SKM-1 treated with dmso at 0.1 percent for 144 hours (cell line): ENCODE data around the gene NUP58.

Experiments used
- DNase-seq: peaks from one replicate; lab custom pipeline; 2025; ENCODE audit not compliant: unreplicated experiment; lab: John Stamatoyannopoulos, UW

NUP58 gene, protein sequence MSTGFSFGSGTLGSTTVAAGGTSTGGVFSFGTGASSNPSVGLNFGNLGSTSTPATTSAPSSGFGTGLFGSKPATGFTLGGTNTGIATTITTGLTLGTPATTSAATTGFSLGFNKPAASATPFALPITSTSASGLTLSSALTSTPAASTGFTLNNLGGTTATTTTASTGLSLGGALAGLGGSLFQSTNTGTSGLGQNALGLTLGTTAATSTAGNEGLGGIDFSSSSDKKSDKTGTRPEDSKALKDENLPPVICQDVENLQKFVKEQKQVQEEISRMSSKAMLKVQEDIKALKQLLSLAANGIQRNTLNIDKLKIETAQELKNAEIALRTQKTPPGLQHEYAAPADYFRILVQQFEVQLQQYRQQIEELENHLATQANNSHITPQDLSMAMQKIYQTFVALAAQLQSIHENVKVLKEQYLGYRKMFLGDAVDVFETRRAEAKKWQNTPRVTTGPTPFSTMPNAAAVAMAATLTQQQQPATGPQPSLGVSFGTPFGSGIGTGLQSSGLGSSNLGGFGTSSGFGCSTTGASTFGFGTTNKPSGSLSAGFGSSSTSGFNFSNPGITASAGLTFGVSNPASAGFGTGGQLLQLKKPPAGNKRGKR

DNA sequence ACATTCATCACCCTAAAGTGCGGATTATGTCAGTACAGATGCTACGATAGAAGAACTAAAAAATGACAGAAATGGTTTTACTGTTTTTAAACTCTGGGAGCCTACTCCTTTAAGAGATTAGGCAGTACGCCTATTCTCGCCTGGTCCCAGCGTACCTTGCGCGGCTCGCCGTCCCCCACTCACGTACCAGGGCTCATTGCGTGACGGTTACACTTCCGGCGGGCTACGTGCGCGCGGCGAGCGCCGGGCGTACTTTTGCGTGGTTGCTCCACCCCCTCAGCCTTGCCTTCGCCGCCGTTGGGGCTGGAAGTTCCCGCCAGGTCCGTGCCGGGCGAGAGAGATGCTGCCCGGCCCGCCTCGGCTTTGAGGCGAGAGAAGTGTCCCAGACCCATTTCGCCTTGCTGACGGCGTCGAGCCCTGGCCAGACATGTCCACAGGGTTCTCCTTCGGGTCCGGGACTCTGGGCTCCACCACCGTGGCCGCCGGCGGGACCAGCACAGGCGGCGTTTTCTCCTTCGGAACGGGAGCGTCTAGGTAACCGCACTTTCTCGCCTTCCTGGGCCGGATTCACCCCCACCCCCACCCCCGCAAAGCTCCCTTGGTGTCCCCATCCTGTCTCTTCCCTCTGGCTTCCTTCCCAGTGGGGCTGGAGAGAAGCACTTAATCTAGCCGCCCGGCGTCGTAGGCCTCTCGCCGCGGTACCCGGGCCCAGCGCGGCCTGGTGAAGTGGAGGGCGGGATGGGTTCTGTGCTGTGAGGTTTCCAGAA is at the start of gene NUP58:
Gene NUP58, plus strand, starts transcription at position 279 of the 767 bp plus-strand sequence. Its CDS starts 149 bp downstream, at position 428.
- peak; percentile 93 for DNase-seq

DNA sequence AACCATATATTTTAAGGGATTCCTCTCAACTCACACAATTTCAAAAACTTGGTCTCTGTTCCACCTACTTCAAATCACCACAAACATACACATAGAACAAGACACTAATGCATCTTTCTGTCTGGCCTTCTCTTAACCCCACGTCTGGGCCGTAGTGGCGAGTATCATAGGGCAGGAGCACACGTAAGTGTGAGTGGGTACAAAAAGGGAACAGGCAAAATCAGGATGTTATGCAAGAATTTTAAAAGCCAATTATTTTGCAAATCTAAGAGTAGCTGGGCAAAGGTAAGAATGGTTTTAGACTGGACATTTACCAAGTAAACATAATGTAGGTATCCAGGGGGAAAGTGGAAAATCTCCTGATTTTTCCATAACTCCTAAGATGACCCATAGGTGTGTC is 49.2 kb upstream of the NUP58 start:
- DNase-seq, result no peak

DNA sequence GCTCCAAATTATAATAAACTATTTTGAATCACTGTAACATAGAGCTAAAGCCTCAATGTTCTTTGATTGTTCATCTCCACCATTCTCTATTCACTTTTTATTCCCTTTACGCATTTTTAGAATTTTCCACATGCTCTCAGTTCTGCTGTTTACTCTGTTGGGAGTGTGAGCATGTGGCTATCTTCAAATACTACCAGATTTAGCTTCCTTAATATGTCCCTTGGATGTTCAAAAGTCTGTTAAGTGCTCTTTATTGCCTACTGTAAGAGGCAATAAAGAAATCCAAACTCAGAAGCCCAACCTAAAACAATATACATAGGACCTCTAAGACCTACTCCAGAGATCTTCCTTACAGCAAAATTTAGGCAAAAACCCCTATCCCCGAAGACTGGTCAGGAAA is 48.7 kb upstream of the NUP58 start:
- DNase-seq, result no peak

DNA sequence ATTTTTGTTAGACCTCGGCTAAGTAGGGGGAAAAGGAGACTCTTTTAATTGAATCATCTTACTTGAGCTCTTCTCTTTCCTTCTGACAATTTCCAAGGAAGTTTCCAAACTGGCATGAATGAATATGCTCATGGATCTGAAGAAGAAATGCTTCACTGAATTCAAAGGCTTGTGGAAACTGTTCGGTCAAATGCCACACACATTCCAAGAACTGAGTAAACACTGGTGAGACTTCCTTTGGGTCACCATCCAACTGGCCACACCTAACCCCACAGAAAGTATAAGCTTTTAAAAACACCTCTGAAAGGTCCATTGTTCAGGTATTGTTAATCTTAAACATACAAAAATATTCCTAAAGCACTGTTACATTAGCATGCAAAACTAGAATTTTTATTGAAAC is 47.7 kb upstream of the NUP58 start:
- no peak for DNase-seq

DNA sequence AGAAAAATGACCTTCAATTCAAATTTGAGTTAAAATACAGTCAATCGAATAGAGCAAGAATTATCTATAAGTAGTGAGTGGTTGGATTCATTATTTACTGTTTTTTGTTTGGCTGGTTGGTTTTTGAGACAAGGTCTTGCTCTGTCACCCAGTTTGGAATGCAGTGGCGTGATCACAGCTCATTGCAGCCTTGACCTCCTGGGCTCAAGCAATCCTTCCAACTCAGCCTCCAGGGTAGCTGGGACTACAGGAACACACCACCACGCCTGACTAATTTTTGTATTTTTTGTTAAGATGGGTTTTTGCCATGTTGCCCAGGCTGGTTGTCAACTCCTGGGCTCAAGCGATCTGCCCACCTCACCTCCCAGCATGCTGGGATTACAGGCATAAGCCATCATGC is 39.2 kb upstream of the NUP58 start:
- no peak for DNase-seq

DNA sequence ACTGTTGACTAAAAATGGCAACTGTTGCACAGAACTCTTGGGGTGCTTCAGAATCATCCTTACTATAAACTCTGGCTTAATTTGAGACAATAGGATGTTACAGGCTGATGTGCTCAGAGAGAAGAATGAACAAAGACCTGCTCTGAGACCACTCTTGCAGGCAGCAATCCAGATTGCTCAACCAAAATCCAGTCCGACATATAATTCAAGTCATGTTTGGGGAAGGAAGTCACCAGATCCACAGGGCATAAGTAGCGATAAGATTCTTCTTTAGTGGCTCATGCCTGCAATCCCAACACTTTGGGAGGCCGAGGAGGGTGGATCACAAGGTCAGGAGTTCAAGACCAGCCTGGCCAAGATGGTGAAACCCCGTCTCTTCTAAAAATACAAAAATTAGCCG is 34.7 kb upstream of the NUP58 start:
- DNase-seq, result no peak

DNA sequence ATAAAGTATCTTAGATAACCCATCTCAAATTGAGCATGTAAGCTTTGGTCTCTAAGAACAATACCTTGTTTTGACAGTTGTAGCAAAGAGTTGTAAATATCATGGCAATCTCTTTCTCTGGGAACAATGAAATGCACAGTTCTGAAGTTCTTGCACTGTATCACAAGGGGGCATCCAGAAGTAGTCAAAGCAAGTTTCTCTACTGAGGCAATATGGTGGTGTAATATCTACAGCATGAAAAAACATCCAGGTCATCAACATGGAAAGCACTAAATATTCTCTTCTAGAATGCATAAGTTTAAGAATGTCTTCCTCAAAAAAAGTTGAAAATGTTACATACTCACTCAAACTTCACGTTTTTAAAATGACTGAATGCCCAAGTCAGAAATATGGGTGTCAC is 33.7 kb upstream of the NUP58 start:
- DNase-seq, result peak; percentile 15

DNA sequence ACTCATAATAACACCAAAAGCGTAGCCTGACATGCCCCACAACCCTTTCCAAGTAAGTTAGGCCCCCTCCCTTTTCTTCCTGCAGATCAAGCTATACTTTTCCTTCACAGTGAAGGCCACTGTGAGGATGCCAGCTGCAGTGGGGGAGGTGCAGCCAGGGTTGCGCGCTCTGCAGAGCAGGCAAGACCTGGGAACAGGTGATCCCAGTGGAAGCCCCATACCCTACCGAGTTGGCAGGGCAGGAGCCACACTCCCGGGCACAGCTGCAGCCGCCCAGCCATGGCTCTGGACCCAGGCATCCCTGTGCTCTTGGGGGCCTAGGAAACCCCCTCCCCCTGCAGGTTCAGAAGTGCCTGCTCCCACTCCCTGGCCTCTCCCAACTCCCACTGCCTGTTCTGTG is 32.9 kb upstream of the NUP58 start:
- no peak for DNase-seq

DNA sequence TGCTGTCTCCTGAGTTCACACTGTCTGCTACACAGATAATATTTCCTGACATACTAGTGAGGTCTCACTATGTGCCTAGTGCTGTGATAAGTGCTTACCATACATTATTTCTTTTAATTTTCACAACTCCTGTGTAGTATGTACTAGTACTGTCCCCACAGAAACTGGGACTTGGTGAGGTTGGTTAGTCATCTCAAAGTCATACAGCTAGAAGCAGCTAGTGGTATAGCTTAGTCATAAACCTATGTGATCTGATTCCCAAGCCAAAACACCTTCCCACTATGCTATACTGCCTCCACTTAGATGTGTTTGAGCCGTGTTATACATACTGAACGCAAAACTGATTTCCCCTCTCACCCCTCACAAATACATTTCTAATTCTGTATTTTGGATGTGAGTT is 24.7 kb upstream of the NUP58 start:
- DNase-seq, result no peak

DNA sequence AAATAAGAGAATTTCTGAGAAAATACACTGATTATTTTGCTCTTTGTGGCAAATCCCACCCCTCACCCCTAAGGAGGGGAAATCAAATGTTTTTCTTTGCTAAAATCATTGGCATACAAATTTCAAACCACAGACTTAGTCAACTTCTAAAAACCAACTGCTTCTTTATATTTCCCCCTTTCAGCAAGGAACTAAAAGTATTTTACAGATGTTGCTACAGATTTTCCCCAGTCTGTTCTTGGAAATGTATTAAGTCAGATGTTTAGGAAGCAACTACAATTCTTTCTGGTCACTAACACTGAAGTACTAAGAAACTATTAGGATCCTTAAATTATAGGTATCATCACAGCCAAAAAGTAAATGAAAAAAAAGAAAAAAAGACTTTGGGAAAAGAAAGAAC is 21.0 kb upstream of the NUP58 start:
- no peak for DNase-seq

DNA sequence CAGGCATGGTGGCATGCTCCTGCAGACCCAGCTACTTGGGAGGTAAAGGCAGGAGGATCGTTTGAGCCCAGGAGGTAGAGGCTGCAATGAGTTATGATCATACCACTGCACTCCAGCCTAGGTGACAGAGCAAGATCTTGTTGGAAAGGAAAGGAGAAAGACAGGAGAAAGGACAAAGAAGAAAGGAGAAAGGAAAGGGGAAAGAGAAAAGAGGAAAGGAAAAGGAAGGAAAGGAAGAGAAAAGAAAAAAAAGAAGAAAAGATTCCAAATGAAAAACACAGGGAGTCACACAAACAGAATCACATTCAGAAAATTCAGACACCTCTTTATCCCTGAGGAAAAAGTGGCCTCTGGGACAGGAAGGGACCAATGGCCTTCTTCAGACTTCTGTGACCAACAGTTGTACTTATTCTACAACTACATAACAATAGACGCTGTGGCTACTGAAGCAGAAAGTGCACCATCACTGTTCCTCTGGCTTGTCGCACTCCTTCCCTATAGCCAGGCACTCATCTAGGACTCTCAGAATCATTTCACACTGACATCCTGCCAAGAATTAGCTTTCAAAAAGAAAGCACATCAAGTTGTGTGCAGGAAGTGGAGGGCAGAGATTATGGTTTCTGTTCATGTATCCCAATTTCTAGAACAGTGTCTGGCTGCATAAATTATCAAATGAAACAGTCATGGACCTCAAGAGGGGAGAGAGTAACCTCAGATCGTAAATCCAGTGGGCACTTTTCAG is 20.1 kb upstream of the NUP58 start:
- no peak for DNase-seq

DNA sequence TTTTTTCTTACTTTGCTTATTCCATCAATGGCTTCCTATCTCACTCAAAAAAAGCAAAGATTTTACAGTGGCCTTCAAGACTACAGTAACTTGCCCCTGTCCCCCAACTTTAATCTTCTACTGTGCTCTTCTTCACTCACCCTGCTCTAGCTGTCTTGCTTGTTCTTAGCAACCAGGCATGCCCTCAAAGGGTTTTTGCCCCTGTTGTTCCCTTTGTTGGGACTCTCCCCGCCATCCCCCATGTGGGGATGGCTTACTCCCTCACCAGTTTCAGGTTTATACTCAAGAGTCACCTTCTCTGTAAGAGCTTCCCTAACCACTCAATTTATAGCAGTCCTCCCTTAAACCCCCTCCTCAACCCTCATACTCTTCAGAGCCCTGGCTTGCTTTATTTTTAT is 19.5 kb upstream of the NUP58 start:
- no peak for DNase-seq

DNA sequence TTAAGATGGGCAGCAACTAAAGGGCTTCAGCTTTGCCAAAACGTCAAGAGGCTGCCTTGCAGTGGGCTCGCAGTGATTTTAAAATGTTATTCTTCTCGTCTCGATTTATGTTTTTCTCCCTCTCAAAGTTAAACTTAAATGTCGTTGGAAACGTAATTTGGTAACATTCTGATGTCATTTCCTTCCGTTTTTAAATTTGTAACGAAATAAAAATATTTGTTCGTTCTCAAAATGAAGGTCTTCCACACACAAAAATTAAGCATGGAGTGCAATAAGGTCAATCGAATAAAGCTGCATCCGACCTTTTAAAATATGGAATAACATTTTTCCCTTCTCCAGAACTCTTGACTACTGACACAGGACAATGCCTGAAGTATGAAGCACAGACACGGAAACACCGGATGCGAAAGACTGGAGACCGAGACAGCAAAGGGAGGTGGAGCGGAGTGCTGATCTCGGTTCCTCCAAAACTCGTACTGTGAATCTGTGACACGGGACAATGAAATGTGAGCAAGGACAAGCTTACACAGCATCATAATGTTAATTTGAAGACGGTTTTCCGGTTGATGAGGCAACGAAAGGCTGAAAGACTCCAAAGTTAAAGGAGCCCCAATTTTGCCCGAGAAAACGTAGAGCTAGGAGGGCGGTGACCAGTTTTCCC is 15.0 kb upstream of the NUP58 start:
- DNase-seq, result peak; percentile 35

DNA sequence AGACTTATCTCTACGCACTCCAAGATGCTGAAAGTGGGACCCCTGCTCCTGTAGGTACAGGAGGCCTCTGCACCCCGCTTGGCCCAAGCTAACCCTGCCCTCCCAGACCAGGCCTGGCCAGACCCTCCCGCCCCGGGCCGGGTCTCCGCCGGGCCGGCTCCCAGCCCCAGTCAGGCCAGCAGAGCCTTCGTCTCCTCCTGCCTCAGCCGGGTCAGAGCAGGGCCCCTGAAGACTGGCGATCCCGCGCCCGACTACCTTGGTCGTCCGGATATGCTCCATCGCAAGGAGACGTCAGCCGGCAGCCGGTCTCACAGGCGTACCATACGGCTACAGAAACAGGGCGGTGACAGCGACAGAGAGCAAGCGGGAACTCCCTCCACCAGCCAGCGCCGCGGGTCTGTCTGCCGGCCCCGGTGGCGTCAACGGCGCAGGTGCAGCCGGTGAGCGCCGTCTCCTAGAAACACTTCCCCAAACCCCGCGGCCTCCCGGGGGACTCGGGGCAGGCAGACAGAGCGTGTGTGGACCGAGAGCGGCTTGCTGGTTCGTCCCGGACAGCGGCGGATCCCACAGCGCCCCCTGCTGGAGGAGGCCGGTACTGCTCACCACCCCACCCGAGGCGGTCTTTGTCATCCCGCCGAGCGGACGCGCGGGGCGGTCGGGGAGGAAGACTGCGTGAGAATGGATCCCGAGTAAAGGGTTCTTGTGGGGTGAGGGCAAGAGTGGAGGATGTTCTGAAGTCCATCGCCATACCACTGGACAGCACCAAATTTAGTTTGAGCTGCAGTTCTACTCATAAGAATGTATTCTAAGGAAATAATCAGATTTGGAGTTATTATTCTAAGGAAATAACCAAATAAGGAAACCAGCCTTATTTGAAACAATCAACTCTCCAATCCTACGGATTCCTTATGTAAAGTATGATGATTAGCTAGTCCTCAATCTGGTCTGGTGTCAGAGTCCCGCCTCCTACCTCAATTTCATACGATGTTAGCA is 14.2 kb upstream of the NUP58 start, which contains the start of gene MTMR6:
Gene MTMR6, minus strand, starts transcription at position 520 of the 993 bp plus-strand sequence. Its CDS starts 241 bp downstream, at position 279.
- DNase-seq, result peak; percentile 79

DNA sequence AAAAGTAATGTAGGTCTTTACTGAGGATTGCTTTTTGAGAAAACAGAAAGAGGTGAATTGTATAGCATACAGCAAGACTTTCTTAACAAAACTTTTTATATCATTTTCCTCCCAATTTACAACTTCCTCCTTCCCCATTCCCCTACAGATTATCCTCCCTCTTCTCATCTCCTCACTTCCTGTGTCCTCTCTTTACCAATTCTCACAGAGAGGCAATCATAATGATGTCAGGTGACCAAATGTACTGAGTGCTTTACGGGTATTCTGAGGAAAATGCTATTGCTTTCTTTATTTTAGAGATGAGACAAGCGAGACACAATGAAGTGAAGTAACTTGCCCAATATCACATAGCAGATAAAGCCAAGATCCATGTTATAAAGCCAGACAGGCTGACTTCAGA is 12.5 kb upstream of the NUP58 start:
- peak; percentile 33 for DNase-seq

DNA sequence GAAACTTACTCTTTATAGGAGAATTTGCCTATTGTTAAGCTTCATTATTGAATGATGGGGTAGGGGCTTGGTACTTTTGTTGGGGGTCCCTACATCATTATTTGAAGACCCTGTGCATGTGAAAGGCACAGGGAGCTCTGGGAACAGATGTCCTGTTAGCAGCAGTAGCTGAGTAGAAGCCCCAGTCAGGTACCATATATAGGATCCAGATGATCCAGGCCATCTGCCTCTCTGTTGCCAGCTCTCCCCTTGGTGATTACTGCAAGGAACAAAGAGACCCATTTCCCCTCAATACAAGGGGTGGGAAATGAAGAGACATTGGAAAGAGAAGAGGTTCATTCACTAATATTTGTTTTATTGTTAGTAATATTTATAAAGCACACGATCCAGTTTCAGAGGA is 9.7 kb upstream of the NUP58 start:
- no peak for DNase-seq

DNA sequence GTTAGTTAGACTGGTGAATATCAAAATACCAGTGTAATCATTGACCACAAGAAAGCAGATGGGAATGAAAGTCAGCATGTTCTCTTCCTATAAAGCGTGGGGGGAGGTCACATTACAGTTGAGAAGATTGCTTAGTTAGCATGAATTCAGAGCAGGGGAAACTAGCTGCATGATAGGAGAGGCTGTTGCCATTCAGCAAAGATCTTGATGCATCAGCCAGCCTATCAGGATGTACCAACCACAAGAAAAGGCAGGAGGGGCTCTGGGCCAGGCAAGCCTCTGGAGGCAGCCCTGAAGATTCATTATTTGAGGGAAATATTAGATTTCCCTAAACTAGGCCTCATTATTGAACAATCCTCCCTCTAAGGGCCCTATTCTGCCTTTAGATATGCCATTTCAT is 9.1 kb upstream of the NUP58 start:
- DNase-seq, result no peak

DNA sequence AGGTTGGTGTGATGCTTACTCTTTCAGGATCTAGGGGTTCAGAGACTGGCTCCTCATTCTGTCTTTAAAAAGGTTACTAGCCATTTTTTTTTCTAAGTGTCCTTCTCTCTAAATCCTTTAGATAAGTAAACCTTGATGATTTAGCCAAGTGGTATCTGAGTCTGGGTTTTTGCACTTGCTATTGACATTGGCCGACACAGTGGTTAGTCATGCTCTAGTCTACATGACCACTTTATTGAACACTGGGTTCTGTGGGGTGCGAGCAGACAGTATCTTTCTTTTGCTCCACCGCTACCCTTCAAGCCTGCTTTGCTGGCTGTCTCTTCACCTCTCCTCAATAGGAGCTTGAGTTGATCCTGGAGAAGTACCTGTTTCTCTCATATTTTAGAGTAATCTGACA is 6.2 kb upstream of the NUP58 start:
- no peak for DNase-seq

DNA sequence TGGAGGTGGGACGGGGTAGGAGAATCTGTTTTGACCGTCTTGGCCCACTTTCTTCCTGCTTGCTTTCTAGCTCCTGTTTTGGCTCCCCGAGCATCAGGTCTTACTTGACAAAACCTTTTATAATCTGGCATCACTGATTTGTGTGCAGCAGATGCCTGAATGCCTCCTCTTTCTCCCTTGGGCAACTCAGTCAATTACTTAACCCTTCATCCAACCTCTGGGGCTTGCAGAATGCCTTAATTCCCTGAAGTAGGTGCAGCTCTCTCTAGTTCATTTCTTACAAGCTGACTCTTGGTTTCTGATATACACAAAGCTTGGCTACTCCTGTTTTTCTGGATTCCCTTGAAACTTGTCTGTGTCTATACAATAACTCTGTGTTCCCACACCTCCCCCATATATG is 5.7 kb upstream of the NUP58 start:
- DNase-seq, result no peak
